Muscle of back (tissue), 11 donors: ENCODE data around the gene ARFRP1. TPM values are rescaled to one million over a fixed set of nuclear protein-coding genes. Genes with fewer than 3 reads are reported as not detected.
A peak's percentile ranks its signal among the peaks of the same experiment; 100 is the strongest.

Experiments used
- DNase-seq, 3 donors: peaks; one replicate each; pipeline versions ENCODE4 v3.0.0 to v3.0.0-alpha.2; 2013
- polyA plus RNA-seq, 10 donors: library from polyadenylated mRNA; unstranded; fragments of 120-200 nt; gene quantifications; one replicate each; pipeline ENCODE4 v1.2.1, GENCODE V29; 2013; ENCODE audit not compliant: insufficient read length in 10 of 10

Gene ARFRP1
- polyA plus RNA-seq, 10 donors = 20.1 to 28.2 (median 25.6) TPM

DNA sequence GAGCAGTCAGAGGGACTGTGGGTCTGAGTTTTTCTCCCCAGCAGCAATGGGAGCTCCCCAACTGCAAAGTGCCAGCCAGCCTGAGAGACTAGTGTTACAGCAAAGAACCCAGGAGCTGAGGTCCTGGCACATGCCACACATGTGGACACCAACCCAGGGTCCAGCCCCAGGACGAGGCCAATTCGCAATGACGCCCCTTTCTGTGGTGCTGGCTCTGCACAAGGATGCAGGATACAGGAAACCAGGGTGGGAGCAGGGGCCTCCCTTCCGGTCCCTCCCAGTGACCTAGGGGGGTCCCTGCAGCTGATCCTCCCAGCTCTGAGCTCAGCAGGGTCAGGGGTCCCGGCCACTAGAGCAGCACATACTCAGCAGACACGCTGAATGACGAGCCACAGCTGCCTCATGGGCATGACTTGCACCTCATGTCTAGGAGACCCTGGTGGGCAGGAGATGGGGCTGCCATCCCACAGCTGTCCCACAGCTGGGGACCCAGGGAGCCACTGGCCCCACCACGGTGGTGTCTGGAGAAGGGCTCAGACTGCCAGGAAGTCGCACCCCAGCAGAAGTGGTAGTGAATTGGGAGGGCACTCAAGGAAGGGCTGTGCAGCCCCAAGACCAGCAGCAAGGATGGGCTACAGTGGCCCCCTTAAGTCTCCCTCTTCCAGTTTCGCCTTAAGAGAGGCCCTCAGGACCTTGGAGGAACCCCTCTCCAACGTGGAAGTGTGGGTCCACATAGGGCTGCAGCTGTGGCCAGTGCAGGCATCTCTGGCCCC, 3.6 kb downstream of the ARFRP1 start:
- no peak for DNase-seq

DNA sequence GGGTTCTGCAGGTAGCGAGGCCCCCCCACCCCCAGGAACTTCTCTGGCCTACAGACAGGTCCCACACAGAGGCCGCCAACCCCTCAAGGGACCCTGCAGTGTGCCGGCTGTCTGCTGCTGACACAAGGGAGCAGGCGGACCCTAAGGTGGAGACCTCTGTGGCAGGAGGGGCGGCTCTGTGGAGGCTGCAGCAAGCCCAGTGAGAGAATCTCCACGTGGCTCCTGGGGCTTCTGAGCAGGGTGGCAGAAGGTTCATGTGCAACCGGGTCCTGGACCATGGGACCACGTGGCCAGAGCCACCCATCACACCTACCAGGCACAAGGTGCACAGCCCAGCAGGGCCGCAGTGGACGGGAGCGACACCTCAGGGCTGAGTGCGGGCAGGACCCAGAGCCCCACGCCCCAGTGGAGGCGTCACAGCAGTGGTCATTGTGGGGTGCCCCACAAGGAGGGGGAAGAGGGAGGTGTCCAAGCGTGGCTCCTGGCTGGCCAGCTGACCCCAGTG, 4.3 kb downstream of the ARFRP1 start:
- DNase-seq = peak in 1 of 3 donors; percentile 2

DNA sequence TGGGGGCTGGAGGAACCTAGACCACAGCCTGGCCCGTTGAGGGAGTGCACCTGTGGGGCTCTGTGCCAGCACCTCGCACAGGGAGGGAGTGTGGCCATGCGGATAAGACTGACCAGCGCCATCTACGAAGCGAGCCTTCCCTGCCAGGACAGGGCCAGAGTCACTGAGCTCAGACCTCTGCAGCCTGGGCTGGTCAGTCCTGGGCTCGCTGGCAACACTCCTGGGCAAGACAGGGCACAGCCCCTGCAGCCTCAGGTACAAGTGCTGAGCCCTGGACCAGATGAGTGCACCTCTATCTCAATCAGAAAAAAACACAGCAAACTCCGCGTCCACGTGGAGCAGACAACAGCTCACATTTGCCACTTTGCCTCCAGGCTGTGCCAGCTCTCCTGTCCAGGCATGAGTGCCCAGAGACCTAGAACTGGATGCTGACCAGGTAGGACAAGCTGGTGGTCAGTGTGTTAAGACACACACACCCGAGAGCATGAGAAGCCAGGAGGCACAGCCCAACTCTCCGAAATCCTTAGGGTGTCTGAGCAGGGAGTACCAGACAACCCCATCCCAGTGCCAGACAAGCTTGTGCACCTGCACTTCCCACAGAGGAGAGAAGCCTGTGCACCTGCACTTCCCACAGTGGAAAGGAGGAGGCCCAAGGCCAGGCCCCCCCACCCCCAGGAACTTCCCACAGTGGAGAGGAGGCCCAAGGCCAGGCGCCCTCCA, 4.9 kb downstream of the ARFRP1 start:
- no peak for DNase-seq

DNA sequence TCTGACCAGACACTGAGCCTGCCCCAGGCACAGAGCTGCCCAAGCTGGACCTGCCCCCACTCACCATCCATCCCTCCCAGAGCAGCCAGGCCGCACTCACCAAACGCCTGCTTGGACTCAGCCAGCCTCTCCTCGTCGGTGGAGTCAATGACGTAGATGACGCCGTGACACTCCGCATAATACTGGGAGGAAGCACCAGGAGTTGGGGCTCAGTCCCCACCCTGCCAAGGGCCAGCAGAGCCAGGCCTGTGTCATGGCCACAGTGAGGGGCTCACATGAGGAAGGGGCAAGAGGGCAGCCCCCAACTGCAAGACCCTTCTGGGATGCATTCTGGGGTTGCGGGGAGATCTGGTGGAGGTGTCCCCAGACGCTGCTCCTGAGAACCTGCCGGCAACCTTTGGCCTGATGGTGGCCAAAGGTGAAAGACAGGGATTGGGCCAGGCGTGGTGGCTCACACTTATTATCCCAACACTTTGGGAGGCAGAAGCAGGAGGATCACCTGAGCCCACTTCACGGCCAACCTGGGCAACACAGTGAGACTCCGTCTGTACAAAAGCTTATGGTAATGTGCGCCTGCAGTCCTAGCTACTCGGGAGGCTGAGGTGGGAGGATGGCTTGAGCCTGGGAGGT, 5.6 kb downstream of the ARFRP1 start:
- DNase-seq = peak in 1 of 3 donors; percentile 2

DNA sequence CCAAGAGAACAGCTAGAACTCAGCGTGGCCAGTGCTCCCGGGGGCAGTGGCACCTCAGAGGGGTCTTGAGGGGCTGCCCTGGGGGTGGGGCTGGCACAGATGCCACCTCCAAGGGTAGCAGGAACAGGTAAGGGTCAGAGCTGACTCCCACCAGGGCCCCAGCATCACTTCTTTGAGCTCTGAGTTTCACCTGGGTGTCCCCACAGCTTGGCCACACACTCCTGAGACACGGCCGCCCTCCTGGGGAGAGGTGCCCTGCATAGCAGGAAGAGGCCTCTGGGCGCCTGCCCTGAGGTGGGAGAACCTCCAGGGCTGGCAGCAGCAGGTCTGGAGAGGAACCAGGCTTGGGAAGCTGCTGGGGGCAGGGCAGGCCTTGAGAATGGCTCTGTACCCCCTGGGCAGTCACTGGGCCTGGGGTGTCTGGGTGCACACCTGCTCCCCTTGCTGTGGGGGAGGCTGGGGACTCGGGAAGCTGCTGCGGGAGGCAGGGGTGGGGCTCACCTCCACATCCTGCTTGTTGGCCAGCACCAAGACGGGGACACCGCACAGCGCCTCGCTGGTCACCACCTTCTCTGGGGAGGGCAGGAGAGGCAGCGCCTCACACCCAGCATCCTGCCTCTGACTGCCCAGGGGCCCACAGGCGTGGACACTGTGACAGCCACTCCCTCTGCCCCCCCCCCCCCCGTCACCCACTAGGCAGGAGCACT, 6.3 kb downstream of the ARFRP1 start:
- peak in 1 of 3 donors; percentile 11 for DNase-seq

DNA sequence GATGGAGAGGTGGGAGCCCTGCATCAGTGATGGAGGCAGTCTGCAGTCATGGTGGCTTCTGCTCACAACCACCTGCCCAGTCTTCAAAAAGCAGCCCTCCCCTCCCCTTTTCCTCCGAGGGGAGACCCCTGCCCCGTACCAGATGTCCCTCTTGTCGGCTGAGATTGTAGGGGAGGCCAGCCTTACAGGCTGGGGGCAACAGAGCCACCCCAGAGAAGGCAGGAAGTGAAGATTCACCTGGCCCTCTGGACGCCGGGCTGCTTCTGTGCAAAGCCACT, 6.8 kb downstream of the ARFRP1 start:
- DNase-seq = no peak

DNA sequence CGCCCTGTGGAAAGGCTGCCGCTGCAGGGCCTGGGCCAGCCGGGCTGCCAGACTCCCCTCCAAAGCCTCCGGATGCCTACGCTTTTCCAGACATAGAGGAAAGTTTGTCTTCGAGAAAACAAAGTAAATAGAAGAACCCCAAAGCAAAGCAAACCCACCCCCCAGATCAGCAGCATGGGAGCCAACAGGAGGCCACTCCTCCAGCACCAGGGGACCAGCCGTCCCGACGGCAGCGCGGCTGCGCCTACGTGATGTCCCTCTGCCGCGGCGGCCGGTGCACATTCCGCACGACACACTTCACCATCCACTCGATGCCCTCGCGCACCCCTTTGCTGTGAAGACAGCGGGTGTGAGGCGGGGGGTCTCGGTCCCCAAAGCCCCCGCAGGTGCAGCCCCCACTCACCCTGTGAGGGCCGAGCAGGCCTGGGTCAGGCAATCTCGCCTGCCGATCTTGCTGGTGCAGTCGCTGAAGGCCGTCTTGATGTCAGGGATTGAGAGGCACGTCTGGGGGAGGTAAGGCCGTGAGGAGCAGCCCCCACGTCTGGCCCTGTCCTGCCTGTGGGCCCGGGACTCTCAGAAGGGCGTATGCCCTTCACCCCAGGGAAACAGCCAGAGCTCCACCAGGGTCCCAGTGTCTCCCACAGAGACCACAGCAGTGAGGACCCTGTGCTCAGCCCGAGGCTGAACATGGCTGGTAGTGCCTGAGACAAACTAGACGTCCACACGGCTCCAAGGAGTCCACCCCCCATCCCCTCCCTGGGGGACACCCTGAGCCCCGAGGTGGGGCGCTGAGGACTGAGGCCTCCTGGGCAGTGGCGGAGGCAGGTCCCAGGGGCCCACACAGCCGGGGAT, 7.4 kb downstream of the ARFRP1 start:
- peak in 1 of 3 donors; percentile 19 for DNase-seq

DNA sequence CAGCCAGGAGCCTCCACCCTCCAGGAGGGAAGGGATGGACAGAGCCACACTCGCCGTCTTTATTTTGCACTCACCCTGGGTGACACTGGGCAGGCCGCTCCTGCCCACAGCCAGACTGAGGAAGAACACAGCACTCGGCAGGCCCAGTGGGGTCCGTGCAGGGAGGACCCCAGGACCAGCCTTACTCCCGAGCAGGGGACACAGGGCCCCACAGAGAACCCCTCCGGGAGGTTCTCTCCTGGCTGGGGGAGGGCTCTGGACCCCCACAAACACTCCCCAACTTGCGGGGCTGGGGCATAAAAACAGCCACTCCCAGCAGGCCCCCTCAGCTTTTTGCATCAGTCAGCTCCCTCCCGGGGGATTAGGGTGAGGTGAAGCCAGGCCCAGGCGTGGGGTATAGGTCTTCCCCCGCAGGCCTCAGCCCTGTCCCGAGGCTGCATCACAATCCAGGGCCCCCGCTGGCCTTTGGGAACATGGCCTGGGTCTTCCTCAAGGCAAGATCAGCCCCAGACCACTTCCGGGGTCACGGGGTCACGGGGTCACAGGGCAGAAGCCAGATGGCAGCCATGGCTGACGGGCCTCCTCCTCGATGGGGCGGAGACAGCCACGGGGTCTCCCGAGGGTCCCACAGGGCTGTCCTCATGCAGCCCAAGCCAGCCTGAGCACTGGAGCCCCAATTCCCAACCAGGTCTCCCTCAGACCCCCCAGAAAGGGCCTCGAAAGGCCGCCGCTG, 8.1 kb downstream of the ARFRP1 start:
- DNase-seq = peak in 1 of 3 donors; percentile 31

DNA sequence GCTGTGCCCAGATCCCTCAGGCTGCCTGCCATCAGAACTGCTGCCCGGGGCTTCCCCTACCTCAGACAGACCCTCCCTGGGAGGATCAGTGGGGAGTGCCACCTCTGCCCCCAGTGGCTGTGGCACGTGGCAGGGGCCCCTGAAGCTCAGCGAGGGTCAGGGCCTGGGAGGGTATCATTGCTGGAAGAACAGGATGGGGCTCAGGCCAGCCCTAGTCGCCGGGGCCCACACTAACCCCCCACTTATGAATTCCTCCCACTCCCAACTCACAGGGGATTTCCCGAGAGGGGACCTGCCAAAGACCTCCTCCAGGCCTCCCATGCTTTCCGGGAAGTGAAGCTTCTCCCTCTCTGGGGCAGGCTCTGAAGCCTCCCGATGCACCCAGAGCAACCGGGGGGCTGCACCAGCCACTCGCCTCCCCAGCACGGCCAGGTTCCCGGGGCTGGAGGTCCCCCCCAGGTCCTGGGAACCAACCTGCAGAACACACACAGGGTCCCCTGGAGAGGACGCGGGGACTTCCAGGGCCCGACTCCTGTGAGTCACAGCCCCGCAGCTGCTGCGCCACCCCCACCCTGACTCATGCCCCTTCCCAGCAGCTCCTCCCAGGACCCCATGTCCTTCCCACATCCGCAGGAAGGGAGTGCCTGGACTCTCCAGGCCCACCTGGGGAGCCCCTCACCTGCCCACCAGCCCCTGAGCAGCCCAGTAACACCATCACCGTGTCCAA, 8.9 kb downstream of the ARFRP1 start:
- peak in 2 of 3 donors; percentile 70 to 77 for DNase-seq

DNA sequence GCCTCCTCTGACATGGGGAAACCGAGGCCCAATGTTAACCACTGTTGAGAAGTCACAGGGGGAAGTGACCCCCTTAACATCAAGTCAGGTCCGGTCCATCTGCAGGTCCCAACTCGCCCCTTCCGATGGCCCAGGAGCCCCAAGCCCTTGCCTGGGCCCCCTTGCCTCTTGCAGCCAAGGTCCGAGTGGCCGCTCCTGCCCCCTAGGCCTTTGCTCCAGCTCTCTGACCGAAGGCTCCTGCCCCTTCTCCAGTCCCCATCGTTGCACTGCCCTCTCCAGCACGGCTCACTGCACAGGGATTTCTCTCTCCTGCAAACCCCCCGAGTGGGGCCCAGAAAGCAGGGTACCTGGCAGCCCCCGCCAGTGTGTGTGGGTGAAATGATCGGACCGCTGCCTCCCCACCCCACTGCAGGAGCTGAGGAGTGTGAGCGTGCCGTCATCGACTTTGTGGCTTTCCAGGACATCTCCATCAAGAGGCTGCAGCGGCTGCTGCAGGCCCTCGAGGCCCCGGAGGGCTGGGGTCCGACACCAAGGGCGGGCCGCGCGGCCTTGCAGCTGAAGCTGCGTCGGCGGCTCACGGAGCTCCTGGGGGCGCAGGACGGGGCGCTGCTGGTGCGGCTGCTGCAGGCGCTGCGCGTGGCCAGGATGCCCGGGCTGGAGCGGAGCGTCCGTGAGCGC, 9.8 kb downstream of the ARFRP1 start:
- DNase-seq = peak in 1 of 3 donors; percentile 41

DNA sequence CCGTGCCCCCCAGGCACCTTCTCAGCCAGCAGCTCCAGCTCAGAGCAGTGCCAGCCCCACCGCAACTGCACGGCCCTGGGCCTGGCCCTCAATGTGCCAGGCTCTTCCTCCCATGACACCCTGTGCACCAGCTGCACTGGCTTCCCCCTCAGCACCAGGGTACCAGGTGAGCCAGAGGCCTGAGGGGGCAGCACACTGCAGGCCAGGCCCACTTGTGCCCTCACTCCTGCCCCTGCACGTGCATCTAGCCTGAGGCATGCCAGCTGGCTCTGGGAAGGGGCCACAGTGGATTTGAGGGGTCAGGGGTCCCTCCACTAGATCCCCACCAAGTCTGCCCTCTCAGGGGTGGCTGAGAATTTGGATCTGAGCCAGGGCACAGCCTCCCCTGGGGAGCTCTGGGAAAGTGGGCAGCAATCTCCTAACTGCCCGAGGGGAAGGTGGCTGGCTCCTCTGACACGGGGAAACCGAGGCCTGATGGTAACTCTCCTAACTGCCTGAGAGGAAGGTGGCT, 10.4 kb downstream of the ARFRP1 start:
- DNase-seq = peak in 1 of 3 donors; percentile 30

DNA sequence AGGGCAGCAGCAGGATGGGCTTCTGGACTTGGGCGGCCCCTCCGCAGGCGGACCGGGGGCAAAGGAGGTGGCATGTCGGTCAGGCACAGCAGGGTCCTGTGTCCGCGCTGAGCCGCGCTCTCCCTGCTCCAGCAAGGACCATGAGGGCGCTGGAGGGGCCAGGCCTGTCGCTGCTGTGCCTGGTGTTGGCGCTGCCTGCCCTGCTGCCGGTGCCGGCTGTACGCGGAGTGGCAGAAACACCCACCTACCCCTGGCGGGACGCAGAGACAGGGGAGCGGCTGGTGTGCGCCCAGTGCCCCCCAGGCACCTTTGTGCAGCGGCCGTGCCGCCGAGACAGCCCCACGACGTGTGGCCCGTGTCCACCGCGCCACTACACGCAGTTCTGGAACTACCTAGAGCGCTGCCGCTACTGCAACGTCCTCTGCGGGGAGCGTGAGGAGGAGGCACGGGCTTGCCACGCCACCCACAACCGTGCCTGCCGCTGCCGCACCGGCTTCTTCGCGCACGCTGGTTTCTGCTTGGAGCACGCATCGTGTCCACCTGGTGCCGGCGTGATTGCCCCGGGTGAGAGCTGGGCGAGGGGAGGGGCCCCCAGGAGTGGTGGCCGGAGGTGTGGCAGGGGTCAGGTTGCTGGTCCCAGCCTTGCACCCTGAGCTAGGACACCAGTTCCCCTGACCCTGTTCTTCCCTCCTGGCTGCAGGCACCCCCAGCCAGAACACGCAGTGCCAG, 11.0 kb downstream of the ARFRP1 start, which contains the start of gene TNFRSF6B:
TNFRSF6B (plus strand) TSS at position 25 of the 729 bp plus-strand sequence; CDS start at position 141, 116 bp downstream.
- DNase-seq = peak in 1 of 3 donors; percentile 43

DNA sequence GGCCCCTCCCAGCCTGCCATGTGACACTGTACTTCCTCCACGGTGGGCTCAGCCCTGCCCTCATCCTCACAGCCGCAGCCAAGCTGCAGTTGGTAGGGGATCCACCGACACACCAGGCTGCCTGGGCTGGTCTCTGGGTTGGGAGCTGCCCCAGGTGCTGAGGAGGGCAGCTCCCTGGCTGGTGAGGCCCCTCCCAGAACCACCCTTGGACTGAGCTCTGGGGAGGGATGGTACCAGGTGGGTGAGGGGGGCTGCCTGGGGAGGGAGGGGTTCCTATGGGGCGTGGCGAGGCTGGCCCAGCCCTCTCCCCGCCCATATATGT, 11.5 kb downstream of the ARFRP1 start:
- peak in 1 of 3 donors; percentile 36 for DNase-seq

DNA sequence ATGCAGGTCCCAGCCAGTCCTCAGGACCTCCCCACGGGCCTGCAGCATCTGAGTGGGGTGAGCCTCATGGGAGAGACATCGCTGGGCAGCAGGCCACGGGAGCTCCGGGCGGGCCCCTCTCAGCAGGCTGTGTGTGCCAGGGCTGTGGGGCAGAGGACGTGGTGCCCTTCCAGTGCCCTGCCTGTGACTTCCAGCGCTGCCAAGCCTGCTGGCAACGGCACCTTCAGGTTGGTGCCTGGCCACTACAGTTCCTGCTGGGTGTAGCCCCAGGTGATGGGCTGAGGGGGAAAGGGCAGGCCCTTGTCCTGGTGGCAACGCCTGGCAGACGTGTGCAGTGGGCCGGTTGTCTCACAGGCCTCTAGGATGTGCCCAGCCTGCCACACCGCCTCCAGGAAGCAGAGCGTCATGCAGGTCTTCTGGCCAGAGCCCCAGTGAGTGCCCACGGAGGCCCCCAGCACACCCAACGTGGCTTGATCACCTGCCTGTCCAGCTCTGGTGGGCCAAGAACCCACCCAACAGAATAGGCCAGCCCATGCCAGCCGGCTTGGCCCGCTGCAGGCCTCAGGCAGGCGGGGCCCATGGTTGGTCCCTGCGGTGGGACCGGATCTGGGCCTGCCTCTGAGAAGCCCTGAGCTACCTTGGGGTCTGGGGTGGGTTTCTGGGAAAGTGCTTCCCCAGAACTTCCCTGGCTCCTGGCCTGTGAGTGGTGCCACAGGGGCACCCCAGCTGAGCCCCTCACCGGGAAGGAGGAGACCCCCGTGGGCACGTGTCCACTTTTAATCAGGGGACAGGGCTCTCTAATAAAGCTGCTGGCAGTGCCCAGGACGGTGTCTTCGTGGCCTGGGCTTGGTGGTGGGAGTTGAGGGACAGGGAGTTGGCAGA, 12.1 kb downstream of the ARFRP1 start:
- peak in 1 of 3 donors; percentile 24 for DNase-seq

DNA sequence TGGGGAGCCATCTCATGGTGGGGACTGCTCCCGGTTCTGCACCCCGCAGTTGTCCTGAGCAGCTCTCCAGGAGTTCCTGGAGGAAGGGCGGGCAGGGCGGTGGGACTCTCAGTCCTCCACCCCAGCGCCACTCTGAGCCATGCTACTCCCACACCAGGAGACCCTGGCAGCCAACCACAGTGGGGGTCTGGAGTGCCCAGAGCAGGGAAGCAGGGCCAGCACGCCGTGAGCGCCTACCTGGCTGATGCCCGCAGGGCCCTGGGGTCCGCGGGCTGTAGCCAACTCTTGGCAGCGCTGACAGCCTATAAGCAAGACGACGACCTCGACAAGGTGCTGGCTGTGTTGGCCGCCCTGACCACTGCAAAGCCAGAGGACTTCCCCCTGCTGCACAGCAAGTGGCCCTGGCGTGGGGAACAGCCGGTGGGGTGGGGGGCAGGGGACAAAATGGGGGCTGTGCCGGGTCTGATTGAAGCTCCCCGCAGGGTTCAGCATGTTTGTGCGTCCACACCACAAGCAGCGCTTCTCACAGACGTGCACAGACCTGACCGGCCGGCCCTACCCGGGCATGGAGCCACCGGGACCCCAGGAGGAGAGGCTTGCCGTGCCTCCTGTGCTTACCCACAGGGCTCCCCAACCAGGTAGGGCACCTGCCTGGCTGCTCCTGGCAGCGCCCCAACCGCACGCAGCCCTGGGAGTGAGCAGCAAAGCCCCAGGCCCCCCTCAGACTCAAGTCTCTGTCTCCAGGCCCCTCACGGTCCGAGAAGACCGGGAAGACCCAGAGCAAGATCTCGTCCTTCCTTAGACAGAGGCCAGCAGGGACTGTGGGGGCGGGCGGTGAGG, 13.0 kb downstream of the ARFRP1 start:
- DNase-seq = no peak
